Lung (tissue), 12 donors: ENCODE results near the gene SUPT16H. TPM values are rescaled to one million over a fixed set of nuclear protein-coding genes. Genes with fewer than 3 reads are reported as not detected.

Source experiments
- ATAC-seq: fragments of 200-7000 bp; cut with Tn5 transposase; one replicate; pipeline ENCODE4 v1.9.1; 2020; ENCODE audit warnings: moderate number of reproducible peaks; ENCODE audit not compliant: insufficient read depth, low FRiP score
- DNase-seq, 3 donors: peaks; one replicate each; pipeline ENCODE4 v3.0.0-alpha.2; 2013 to 2017
- H3K27ac ChIP-seq, 2 donors: one replicate each; pipeline ENCODE4 v1.5.1; 2013; ENCODE audit warnings: mild to moderate bottlenecking in 2 of 2, moderate library complexity in 2 of 2, control low read depth in 1 of 2, inconsistent platforms in 1 of 2, low read depth in 1 of 2, low read length in 1 of 2
- H3K27me3 ChIP-seq, 3 donors: one replicate each; pipeline ENCODE4 v1.5.1; 2013; ENCODE audit warnings: low read length in 2 of 3; ENCODE audit not compliant: control insufficient read depth in 3 of 3, insufficient read depth in 3 of 3
- H3K36me3 ChIP-seq, 4 donors: one replicate each; pipeline ENCODE4 v1.5.1; 2013; ENCODE audit warnings: low read length in 4 of 4, mild to moderate bottlenecking in 1 of 4, moderate library complexity in 1 of 4; ENCODE audit not compliant: control insufficient read depth in 4 of 4, insufficient read depth in 4 of 4
- H3K4me1 ChIP-seq, 5 donors: one replicate each; pipeline ENCODE4 v1.5.1; 2013; ENCODE audit warnings: low read length in 5 of 5, mild to moderate bottlenecking in 2 of 5, moderate library complexity in 1 of 5; ENCODE audit not compliant: control insufficient read depth in 5 of 5, insufficient read depth in 5 of 5
- H3K4me3 ChIP-seq: one replicate; pipeline ENCODE4 v1.5.1; 2013; ENCODE audit warnings: mild to moderate bottlenecking, control low read depth, moderate library complexity
- H3K9ac ChIP-seq, 2 donors: one replicate each; pipeline ENCODE4 v1.5.1; 2013; ENCODE audit warnings: low read length in 2 of 2, control low read depth in 1 of 2; ENCODE audit not compliant: insufficient read depth in 1 of 2
- H3K9me3 ChIP-seq, 4 donors: one replicate each; pipeline ENCODE4 v1.5.1; 2013; ENCODE audit warnings: low read length in 3 of 4, mild to moderate bottlenecking in 1 of 4, moderate library complexity in 1 of 4; ENCODE audit not compliant: control insufficient read depth in 4 of 4, insufficient read depth in 3 of 4
- WGBS, 2 donors: extraction: QIAGEN DNeasy Blood & Tissue Kit; methylation state at CpG; one replicate each; pipeline ENCODE4 v1.1.7; 2013; 5-methylcytosine and 5-hydroxymethylcytosine counted together
- polyA plus RNA-seq, 2 donors: library from polyadenylated mRNA; stranded (reverse); fragments of 200-250 nt; gene quantifications; one replicate each; pipeline ENCODE4 v1.2.1, GENCODE V29; 2013
- total RNA-seq, 2 donors: library from RNA; depleted of rRNA in 1 of 2; stranded (reverse); fragments of >200 nt in 1 of 2; gene quantifications; one replicate each; pipeline ENCODE4 v1.2.1, GENCODE V29; 2014 to 2021
- TF ChIP-seq, protein P1 (sequence below): IDR thresholded peaks from 2 replicates; pipeline ENCODE4 v1.5.1; 2012; ENCODE audit warnings: mild to moderate bottlenecking; ENCODE audit errors: control extremely low read depth, extremely low read depth
- donor health status: control.
- donor health status: control.
- donor health status: Bipolar disorder and iron deficiency.
- donor health status: healthy.
- donor health status: DM: yes; HTN: yes; CAD: no.

SUPT16H gene
- total and polyA plus RNA-seq, 4 donors, result 45.3 to 63.7 (median 47.2) TPM

DNA sequence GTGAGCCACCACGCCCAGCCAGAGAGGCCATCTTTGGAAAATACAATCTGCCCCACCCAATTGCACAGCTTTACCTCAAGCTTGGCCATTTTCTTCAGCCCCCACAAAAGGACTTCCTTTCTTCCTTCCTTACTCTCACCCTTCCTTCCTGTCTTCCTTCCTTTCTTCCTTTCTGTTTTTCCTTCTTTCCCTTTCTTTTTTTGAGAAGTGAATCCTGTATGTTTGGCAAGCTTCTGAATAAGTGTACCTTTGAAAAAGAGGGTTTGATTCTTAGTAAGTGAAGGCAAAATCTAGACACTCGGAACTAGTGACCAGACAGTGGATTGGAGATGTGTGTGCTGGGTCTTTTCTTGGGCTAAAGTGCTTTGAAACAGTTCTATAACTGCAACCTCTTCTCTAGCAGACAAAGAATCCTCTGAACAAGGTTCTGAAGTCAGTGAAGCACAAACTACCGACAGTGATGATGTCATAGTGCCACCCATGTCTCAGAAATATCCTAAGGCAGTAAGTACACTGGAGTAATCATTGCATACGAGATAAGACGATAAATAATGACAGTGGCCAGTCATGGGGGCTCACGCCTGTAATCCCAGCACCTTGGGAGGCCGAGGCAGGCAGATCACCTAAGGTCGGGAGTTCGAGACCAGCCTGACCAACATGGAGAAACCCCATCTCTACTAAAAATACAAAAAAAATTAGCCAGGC, 49.5 kb downstream of the SUPT16H start:
- no peak for DNase-seq
- Histone ChIP-seq H3K4me3 (no peak overlapping the region), H3K27ac (no peak overlapping the region), H3K27me3 (no peaks in the 10 kb centered on the region), H3K9me3 (no peaks in the 10 kb centered on the region), H3K36me3 (no peaks in the 10 kb centered on the region), H3K4me1 (no peaks in the 10 kb centered on the region), H3K9ac (no peak overlapping the region)
- ATAC-seq, result no peak
- 88 to 94% methylated on average over 9 of the region's 9 CpGs for WGBS, 2 donors
- TF ChIP-seq, protein P1, sequence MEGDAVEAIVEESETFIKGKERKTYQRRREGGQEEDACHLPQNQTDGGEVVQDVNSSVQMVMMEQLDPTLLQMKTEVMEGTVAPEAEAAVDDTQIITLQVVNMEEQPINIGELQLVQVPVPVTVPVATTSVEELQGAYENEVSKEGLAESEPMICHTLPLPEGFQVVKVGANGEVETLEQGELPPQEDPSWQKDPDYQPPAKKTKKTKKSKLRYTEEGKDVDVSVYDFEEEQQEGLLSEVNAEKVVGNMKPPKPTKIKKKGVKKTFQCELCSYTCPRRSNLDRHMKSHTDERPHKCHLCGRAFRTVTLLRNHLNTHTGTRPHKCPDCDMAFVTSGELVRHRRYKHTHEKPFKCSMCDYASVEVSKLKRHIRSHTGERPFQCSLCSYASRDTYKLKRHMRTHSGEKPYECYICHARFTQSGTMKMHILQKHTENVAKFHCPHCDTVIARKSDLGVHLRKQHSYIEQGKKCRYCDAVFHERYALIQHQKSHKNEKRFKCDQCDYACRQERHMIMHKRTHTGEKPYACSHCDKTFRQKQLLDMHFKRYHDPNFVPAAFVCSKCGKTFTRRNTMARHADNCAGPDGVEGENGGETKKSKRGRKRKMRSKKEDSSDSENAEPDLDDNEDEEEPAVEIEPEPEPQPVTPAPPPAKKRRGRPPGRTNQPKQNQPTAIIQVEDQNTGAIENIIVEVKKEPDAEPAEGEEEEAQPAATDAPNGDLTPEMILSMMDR, result no peak

DNA sequence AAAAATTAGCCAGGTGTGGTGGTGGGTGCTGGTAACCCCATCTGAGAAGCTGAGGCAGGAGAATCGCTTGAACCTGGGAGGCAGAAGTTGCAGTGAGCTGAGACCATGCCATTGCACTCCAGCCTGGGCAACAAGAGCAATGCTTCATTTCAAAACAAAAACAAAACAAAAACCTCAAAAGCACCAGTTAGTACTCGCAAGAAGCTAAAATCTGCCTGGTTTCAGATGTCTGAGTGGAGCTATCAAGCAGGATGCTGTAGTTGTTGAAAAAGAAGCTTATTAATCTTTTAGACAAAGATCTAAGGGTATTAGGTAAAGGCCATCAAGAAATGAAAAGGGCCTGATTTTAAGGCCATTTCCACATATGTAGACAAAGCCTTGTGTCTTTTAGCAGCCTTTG, 50.9 kb downstream of the SUPT16H start:
- H3K27me3 ChIP-seq, result no peaks in the 10 kb centered on the region
- H3K27ac ChIP-seq, result no peak overlapping the region
- H3K4me3 ChIP-seq, result no peak overlapping the region
- WGBS, 2 donors, result 91 to 92% methylated on average over 2 of the region's 2 CpGs
- H3K9ac ChIP-seq, result no peak overlapping the region
- no peaks in the 10 kb centered on the region for H3K9me3 ChIP-seq
- DNase-seq (no peak), ATAC-seq (no peak)
- TF ChIP-seq, protein P1, result no peak
- no peaks in the 10 kb centered on the region for H3K4me1 ChIP-seq
- no peaks in the 10 kb centered on the region for H3K36me3 ChIP-seq

DNA sequence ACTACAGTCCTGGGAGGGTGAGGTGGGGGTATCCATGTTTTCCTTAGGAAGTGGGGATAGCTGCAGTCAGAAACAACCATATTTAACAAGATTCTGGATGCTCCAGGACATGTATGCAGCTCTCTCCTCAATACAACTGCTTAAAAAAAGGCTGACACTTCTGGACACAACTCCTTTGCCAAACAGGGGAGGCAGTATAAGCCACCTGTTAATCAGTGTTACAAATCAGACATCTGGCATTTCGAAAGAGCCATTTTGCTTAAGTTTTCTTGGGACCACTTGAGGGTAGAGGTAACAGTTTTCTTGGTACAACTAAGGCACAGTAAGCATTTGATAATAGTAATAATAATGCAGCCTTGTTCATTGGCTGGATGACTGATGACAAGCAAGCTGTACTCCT, 56.8 kb downstream of the SUPT16H start:
- WGBS, 2 donors, result 89 to 93% methylated on average over 1 of the region's 1 CpG
- Histone ChIP-seq H3K27ac (no peak overlapping the region), H3K9me3 (no peaks in the 10 kb centered on the region), H3K9ac (no peak overlapping the region), H3K36me3 (no peaks in the 10 kb centered on the region), H3K27me3 (no peaks in the 10 kb centered on the region), H3K4me3 (no peak overlapping the region), H3K4me1 (no peaks in the 10 kb centered on the region)
- TF ChIP-seq, protein P1, result no peak
- no peak for DNase-seq
- no peak for ATAC-seq

DNA sequence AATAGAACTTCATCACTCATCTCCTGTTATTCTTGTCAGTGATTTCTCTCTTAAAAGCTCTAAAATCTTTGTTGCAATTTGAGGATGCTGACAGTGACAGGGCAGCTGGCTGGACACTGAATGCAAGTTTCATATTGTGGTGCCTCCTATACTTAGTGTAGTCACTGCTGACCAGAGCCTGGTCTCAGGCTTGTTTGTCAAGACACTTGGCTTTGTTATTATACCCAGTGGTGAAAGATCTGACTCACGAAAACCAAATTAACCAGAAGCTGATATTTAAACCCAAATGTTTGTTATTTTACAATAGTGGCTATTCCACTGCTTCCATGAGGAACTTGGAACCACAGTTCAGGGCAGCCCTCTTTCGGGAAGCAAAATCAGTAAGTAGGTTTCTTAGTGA, 61.1 kb downstream of the SUPT16H start:
- Histone ChIP-seq H3K9ac (no peak overlapping the region), H3K36me3 (no peaks in the 10 kb centered on the region), H3K4me1 (peaks cover 0 to 2% (median 0%) of the 10 kb centered on the region in 5 donors), H3K27me3 (no peaks in the 10 kb centered on the region), H3K4me3 (no peak overlapping the region), H3K9me3 (no peaks in the 10 kb centered on the region), H3K27ac (no peak overlapping the region)
- DNase-seq (no peak), ATAC-seq (no peak)
- TF ChIP-seq, protein P1, result no peak
- WGBS, 2 donors, result 68 to 86% methylated on average over 2 of the region's 2 CpGs
